DMS53 treated with DMSO at 0.1 percent for 48 hours (cell line): Measurements from ENCODE around the gene HMX1.

Experiments
- DNase-seq: peaks from one replicate; lab custom pipeline; 2025; ENCODE audit not compliant: unreplicated experiment; lab: John Stamatoyannopoulos, UW

HMX1 gene

DNA sequence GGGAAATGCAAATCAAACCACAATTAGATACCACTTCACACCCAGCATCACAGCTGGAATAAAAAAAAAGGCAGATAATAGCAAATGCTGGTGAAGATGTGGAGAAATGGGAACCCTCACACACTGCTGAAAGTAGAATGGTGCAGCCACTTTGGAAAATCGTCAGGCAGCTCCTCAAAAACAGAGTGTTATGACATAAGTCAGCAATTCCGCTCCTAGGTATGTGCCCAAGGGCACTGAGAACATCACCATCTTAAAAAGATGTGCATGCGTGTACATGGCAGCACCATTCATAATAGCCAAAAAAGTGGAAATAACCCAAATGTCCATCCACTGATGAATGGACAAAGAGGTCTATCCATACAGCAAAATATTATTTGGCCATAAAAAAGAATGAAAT lies 28.0 kb downstream of the HMX1 start:
- no peak for DNase-seq

DNA sequence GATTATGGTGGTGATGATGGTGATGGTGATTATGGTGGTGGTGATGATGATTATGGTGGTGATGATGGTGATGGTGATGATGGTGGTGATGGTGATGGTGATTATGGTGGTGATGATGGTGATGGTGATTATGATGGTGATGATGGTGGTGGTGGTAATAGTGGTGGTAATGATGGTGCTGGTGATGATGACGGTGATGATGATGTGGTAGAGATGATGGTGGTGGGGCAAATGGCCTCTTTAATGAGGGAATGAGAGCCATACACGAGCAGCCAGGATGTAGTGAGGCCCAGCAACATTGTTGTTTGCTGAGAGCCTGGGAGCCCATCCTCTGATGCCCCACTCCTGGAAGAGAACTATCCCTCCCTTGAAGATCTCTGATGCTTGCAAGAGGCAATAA lies 29.0 kb downstream of the HMX1 start:
- no peak for DNase-seq

DNA sequence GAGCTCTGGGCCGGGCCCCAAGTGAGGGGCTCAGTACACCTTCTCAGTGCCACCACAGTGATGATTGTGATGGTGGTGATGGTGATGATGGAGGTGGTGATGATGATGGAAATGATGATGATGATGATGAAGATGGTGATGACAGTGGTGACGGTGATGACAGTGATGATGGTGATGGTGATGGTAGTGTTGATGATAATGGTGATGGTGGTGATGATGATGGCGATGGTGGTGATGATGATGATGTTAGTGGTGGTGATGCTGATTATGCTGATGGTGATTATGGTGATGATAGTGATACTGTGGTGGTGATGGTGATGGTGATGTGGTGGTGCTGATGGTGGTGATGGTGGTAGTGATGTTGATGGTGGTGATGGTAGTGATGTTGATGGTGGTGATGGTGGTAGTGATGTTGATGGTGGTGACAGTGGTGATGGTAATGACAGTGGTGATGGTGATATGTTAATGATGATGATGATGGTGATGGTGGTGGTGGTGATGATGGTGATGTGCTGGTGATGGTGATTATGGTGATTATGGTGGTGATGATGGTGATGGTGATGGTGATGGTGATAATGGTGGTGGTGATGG lies 29.9 kb downstream of the HMX1 start:
- no peak for DNase-seq

DNA sequence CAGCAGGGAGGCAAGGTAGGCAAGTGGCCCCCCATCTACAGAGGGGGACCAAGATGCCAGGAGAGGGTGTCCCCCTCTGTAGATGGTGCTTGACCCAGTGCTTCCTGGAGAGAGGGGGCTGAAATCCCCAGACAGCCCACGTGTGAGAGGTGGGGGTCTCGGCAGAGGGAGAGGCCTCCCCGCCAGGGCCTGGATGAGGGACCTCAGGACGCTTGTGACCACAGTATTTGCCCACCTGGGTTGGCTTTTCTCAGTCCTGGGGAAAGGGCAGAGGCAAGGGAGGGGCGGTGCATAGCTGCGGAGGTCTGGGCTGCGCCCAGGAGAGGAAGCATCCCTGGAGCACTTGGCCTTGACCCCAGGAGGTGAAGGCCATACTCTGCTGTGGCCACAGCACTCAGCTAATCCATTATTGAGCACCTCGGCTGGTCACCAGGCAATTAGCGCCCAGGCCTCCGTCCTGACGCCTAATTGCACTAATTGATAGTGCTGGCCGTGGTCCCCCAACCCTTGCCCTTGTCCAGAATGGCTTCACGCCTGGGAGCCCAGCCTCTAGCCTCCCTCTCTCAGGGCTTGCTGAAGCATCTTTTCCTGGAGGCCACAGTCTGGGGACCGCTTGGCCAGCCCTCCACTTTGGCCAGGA lies 30.7 kb downstream of the HMX1 start:
- DNase-seq: no peak

DNA sequence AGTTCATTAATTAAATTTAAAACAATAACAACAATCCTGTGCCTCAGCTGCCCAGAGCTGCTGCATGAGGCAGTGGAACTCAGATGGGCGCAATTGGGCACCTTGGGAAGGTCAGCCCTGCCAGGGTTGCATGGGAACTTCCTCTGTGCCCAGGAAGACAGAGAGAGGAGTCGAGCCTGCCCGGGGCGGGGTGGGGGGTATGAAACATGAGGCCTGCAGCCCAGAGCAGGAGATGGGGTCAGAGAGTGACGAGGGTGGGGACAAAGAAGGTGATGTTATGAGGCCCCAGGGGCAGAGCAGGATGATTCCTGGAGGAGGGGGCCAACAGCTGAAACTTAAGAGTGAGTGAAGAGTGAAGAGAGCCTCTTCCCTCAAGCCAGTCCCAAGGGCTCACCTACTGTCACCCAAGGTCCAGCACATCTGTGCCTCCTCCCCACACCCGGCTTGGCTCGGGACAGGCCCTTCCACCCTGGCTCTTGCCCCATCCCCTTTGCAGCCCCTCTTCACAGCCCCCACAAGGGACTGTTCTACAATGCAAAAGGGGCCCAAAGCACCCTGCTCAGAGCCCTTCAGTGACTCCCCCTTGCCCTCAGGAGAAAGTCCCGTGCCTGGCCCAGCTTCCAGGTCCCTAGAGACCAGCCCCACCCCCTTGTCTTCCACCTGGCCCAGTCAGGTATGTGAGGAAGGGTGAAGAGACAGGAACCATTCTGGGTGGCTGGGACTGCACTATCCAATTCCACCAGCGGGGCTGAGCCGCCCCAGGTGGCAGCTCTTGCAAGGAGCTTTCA lies 31.4 kb downstream of the HMX1 start:
- no peak for DNase-seq

DNA sequence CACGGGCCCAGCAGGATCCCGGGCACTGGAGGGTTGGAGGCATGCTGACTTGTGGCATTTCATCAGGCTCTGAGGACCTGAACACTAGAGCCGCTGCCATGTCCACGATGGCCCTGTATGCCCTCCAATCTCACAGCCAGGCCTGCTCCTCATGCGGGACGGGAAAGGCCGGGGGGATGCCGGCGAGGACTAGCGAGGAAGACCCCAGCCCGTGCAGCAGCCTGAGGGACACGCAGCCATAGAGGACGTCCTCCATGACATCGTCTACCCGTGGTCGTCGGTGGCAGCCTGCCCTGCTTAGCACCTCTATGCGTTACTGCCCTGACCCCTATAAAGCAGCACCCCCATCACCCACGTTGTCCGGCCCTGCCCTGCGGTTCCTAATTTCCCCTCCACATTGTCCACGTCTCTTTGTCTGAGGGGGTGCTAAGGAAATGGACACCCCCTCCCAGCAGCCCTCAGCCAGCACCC lies 32.6 kb downstream of the HMX1 start:
- no peak for DNase-seq

DNA sequence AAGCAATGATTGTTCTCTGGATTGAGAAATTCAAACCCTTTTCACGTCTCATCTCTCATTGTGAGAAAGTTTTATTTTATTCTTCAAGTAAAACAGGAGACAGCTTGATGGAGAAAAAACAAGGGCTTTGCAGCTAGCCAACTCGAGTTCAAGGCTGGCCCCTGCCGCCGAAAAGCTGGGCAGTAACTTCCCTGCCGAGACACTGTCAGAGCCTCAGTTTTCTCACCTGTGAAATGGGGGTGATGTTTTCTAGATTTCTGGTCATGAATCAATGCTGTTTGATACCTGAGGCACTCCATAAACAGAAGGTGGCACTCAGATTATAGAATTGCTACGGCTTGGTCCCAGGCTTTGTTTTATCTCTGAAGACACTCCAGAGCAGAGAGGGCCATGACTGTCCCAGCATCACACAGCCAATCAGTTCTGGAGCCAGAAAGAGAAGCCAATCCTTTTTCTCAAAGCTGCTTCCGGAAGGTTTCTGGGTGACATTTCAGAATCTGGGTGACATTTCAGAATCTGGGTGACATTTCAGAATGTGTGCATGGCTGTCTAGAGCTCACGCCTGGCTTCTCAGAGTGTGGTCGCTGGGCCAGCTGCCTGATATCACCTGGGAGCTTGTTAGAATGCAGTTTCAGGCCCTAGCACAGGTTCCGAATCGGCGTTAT lies 33.2 kb downstream of the HMX1 start:
- no peak for DNase-seq

DNA sequence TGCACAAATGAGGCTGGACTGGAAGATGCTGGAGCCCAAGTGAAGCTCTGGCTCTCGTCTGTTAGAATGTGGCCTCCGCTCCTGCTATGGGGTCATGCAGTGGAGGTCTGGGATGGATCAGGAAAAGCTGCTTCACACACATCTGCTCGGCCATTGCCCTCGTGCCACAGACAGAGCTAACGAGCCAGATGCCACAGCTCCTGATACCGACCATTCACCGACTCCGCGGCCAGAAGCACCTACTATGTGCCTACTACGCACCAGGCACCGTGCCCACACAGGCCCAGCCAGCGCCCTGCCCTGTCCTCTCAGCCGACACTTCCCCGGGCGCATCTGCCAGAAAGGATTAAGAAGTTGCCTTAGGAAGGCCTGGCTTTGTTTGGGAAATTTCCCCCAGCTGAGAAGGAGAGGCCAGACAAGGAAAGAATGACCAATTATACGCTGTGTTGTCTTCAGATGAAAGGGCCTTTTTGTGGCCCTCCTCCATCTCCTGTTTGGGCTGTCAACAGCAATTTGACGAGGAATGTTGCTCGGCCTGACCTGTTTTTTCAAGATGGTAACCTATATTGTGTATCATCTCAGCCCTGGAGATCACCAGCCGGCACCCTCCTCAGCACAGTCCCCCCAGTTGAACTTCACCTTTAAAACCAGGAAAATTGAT lies 34.3 kb downstream of the HMX1 start:
- DNase-seq: no peak

DNA sequence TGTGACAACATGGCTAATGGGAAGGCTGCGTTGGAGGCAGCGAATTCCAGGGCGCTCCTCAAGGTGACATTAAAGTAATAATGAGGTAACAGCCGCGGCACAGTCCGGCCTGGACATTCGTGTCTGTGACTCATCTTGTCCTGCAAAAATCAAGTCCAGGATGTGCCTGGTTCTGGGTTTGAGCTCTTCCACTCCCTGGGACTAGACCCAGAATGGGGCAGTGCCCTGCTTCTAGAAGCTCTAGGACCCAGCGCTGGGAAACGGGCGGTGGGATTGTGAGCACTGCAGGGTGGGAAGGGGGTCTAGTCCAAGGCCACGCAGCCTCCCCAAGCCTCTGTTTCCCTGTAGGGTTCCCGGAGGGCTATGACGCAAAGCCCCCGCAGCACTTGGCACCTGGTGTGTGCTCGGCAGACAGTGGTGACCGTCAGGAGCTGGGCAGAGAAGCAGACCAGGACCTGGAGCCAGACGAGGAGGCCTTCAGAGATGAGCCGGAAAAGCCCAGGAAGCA lies 34.9 kb downstream of the HMX1 start:
- DNase-seq: no peak

DNA sequence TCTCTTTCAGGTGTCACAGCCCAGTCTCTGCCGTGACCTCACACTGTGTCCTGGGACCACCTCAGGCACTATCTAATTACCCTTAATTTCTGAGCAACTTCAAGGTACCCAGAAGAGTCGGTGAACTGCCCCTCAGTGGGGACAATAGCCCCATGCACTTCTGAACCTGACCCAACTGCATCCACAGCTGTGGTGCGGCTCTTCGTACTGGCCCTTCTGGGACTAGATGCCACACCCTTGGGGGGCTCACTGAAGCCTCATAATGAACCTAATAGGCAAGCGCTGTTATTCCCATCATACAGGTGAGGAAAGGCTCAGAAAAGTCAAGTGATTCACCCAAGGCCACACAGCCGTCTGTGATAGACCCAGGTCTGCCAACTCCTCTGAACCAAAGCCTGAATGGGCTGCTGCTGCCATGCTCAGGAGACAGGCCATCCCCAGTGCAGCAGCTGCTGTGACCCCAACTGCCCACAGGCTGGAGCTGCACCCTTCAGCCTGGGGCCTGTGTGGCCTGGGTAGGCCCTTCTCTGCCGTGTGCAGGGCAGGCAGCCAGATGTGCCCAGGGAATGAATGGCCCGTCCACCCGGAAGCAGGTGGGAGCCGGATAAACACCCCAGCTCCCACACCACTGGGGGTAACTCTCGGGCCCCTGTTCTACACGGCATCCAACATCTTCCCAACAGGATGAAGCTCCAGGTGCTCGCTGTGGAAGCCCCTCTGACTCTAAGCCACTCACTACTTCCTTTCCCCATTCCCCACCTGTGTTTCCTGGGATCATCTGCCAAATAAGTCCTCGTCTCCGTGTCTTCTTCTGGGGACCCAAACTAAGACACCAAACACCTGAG lies 35.9 kb downstream of the HMX1 start:
- DNase-seq: no peak

DNA sequence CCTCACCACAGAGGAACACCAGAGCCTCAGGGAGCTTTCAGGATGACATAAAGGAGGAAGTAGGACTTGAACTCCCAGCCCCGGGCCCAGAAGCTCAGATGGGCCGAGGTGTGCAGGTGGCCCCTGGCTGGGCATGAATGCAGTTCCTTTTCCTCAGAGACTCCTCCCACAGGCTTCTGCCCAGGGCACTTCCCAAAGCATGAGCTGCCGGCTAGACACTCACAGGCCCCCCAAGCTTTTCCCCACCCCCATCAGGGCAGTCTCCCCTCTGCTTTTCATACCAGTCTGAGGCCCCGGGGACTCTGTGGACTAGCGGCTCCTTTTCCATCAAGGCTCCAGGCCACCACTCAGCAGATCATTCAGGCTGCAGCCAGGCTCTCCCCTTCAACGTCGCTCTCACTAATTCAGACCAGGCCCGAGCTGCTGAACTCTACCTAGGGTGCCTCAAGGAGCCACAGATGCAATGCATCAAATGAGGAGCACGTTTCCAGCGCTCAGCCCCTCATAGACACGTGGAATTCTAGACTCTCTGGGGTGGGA lies 36.9 kb downstream of the HMX1 start:
- DNase-seq: no peak

DNA sequence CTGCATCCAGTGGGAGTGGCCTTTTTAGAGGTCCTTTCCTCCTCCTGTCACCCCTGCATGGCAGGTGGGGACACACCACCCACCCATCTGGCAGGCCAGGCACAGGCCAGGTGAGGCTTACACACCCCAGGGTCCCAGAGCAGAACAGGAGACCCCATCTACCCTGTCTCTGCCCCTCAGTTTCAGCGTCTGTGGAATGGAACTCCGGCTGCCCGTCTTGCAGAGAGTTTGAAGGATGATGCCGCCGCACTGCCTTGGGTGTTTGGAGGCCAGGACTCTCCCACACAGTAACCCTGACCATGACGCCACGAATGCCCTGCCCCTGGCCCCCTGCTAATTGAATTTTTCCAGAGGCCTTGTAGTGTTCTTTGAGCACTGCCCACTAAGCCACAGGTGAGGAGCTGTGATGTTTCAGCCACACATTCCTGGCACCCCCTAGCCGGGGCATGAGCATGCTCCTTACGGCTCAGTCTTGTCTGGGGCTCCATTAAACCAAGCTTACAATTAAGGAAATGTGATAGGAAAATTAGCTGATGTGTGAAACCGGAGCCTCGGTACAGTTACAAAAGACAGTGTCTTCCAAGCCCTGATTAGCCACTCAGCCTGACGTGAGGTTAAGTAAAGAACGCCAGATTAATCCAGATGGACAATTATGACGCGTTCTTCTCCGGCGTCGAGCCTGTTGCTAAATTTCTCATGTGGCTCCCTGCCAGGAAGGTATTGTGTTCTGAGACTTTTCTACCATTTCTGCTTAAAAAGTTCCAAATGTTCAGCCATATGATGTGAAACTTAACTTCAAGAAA lies 39.3 kb downstream of the HMX1 start:
- no peak for DNase-seq

DNA sequence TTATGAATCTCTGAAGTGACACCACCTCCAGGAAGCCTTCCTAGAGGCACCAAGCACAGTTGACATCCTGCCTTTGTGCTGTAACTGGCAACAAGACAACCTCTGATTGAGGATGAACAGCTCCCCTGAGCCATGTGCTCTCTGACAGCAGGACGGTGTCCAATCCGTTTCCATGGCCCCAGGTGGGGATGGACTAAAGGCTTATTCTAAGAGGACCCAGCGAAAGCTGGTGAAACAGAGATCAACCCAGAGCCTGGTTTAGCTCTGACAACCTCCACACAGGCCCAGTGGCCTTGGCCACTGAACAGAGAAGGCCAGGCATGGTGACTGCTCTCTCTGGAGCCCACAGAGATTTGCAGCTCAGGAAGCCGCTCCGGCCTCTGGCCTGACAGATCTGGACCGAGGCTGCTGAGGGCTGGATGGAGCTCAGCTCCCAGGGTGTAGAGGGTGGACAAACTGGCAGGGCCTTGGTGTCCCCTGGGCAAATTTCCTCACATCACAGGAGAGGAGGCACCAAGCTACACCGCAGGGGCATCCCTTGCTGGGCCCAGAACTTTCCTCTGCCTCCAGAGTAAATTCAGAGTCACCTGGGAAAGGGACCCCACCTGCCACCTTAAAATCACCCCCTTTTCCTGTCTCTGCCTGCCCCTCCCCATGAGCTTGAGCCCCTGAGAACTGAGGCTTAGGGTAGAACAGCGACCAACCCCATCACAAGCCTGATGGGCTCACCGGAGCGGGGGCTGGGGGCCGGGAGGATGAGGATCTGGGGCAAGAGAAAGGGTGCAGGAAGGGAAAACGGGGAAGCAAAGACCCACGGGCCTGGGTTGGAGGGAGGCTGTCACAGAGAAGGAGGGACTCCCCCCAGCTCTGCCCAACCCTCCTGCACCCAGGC lies 40.2 kb downstream of the HMX1 start:
- DNase-seq: no peak

DNA sequence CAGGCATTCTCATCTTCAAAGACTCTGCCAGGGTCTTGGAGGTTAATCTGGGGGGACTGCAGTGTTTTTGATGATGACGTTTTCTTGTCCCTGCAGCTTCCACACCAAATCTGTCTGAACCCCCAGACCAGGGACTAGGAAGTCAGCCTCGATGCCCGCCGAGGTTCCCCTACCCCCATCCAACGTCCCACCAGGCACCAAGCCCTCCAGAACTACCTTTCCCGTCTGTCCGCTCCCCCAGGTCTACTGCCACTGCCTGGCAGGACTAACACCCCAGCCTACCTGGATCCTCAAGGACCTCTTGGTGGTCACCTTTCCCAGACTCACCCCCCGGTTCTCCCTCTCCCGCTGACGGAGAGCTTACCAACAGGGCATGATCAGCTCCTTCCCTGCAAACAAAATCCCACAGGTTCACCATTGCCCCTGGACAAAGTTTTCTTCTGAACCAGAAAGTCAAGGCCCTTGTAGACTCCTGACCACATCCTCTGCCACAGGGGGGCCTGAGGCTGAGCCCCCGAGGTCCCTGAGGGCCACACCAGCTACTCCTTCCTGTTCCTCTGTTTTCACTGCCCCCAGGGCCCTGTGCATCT lies 40.9 kb downstream of the HMX1 start:
- no peak for DNase-seq

DNA sequence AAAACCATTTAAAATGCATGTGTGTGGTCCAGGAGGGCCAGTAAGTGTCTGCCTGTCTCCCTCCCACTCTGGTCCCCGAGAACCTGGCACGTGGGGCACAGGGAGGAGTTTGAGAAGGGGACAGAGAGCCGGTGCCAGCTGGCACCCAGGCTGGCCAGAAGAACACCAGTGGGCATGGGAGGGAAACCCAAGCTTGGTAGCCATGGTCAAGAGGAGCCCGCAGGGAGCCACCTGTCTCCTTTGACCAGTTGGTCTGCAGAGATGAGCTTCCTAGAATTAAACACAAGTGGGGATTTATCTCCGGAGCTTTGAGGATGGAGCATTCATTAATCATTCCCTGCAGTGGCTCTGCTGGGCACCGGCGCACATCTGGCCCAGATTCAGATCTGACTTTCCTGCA lies 41.6 kb downstream of the HMX1 start:
- no peak for DNase-seq

DNA sequence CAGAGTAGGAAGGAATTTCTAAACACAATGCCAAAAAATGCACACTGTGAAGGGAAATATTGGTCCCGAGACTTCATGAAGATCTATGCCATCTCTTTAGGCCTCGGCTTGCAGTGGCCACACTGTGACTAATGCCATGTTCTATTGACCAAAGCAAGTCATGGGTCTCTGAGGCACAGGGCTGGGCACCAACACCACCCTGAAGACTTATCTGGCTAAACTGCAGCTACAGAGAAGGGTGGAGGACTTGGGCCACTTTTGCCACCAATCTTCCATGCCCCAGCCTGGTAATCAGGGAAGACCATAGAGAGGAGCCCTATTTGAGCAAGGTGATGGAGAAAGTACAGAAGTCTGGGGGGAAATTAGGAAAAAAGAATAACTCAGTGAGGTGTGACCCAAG lies 42.1 kb downstream of the HMX1 start:
- DNase-seq: no peak

DNA sequence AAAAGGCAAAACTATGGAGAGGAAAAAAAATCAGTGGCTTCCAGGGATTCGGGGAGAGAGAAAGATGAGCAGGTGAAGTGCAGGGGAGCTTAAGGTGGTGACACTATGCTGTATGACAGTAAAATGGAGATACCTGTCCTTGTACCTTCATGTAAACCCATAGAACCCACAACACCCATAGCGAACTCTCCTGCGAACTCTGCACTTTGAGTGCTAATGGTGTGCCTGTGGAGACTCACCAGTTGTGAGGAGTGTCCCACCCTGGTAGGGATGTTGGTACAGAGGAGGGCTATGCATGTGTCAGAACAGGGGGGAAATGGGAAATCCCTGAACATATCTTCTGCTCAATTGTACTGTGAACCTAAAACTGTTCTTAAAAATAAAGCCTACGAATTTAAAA lies 42.8 kb downstream of the HMX1 start:
- no peak for DNase-seq
